Prostate gland (tissue), 2 donors: ENCODE data around the gene SFXN2. TPM values are rescaled to one million over a fixed set of nuclear protein-coding genes. Genes with fewer than 3 reads are reported as not detected.
"Not testable (repeated sequence)": the region's sequence is repeated elsewhere in the genome, so short reads cannot be mapped to it uniquely, and the experiment has no call there.

ENCODE experiments used
- DNase-seq: peaks from one replicate; pipeline ENCODE4 v3.0.0-alpha.2; 2019; ENCODE audit warnings: low spot score
- H3K27ac ChIP-seq, 2 donors: fragments of 200-600 bp; sonication (generic); 2 replicates each; pipeline ENCODE4 v1.5.1; 2017 to 2019
- H3K27me3 ChIP-seq: fragments of 200-600 bp; sonication (generic); replicated peaks from 2 replicates; pipeline ENCODE4 v1.5.1; 2019; ENCODE audit not compliant: insufficient read depth
- H3K36me3 ChIP-seq, 2 donors: fragments of 200-600 bp; sonication (generic); 1 replicate in 1 of 2; 2 replicates in 1 of 2; pipeline versions ENCODE4 v1.5.1 to v1.8.1; 2017 to 2019
- H3K4me1 ChIP-seq: fragments of 200-600 bp; sonication (generic); replicated peaks from 2 replicates; pipeline ENCODE4 v1.5.1; 2019
- H3K4me3 ChIP-seq, 2 donors: fragments of 200-600 bp; sonication (generic); 2 replicates each; pipeline ENCODE4 v1.5.1; 2017 to 2019
- H3K9me3 ChIP-seq: fragments of 200-600 bp; sonication (generic); 2 replicates; pipeline ENCODE4 v1.5.1; 2017
- CTCF ChIP-seq, 4 experiments: fragments of 200-600 bp in 2 of 4; fragments of 450-650 bp in 2 of 4; sonication (generic) in 2 of 4; IDR thresholded peaks; 1 replicate in 3 of 4; 2 replicates in 1 of 4; pipeline ENCODE4 v1.5.1; 2016 to 2019; ENCODE audit warnings: antibody characterized with exemption in 4 of 4, mild to moderate bottlenecking in 2 of 4, moderate library complexity in 2 of 4
- POLR2A ChIP-seq: fragments of 450-650 bp; IDR thresholded peaks from one replicate; pipeline ENCODE4 v1.6.1; 2016; ENCODE audit warnings: antibody characterized with exemption, mild to moderate bottlenecking
- POLR2AphosphoS5 ChIP-seq: sonication (generic); formaldehyde crosslinking; IDR thresholded peaks from one replicate; pipeline ENCODE4 v1.6.1; 2017; ENCODE audit warnings: antibody characterized with exemption
- WGBS: methylation state at CpG from one replicate; pipeline ENCODE4 v1.1.5; 2018; 5-methylcytosine and 5-hydroxymethylcytosine counted together
- intact Hi-C: fragments of 100-400 bp; cut with DNase I; formaldehyde crosslinking; loops from one replicate; pipeline ENCODE4 v1.14.2; 2022
- total RNA-seq, 2 donors: library from RNA; depleted of rRNA; stranded (reverse); fragments of >200 nt; gene quantifications; one replicate each; pipeline ENCODE4 v1.1.0, GENCODE V29; 2016

Gene SFXN2
- total RNA-seq, 2 donors from 2014 or later: 16.4 to 26.6 TPM

GRCh38 chr10:102715880-102716279 lies 1.4 kb downstream of the SFXN2 start:
- Histone ChIP-seq H3K27ac (no peak overlapping the region), H3K4me1 (no peaks in the 10 kb centered on the region), H3K36me3 (no peaks in the 10 kb centered on the region), H3K9me3 (no peaks in the 10 kb centered on the region), H3K27me3 (no peaks in the 10 kb centered on the region), H3K4me3 (no peak overlapping the region)
- WGBS: 89% methylated on average over 1 of the region's 1 CpG
- no peak for DNase-seq
- TF ChIP-seq POLR2AphosphoS5 (no peak), CTCF (IDR thresholded peaks at IDR 0.05) (no peak), POLR2A (no peak)
- intact Hi-C loops: loop anchor here (2.0 kb wide), 1 partner anchor 29 kb away; no protein-coding TSS in a partner anchor

DNA sequence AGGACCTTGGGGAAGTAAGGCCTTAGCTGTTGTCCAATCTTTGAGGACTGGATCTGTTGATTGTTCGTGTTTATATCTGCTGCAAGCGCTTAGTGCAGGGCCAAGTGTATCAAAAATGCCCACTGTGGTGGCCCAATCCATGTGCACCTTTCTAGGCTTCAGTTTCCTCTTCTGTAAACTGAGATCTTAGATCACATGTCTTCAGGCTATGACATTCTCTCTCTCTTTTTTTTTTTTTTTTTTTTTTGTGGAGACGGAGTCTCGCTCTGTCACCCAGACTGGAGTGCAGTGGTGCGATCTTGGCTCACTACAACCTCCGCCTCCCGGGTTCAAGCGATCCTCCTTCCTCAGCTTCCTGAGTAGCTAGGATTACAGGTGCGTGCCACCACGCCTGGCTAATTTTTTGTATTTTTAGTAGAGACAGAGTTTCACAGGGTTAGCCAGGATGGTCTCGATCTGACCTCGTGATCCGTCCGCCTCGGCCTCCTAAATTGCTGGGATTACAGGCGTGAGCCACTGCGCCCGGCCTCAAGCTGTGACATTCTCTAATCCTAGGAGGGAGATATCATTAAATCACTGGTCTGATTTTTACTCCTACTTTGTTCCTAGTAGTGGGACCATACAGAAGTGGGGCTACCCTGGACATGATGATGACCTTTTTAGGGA lies 2.6 kb downstream of the SFXN2 start:
- H3K4me3 ChIP-seq, intact Hi-C loops, H3K9me3 ChIP-seq, H3K36me3 ChIP-seq, DNase-seq, H3K4me1 ChIP-seq, H3K27ac ChIP-seq, H3K27me3 ChIP-seq: not testable (repeated sequence)
- WGBS: 96% methylated on average over 18 of the region's 18 CpGs

DNA sequence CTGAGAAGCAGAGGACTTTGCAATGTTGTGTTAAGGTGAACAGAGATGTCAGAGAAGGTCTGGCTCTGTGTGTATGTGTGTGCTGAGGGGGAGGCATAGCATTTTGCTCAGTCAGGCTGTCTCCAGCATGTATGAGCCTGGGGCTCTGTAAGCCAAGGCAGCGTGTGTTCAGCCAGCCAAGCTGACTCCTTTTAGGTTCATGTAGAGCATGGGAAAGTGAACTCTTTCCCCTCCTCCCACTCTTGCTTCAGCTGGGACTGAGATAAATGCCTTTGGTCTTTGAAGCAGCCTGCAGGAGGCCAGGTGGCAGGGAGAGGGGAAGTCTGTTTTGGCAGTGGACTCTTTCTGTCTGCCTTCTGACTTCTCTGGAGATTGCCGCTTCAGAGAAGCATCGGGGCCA lies 3.8 kb downstream of the SFXN2 start:
- H3K4me1 ChIP-seq: no peaks in the 10 kb centered on the region
- no peaks in the 10 kb centered on the region for H3K9me3 ChIP-seq
- H3K27ac ChIP-seq: no peak overlapping the region
- H3K27me3 ChIP-seq: no peaks in the 10 kb centered on the region
- H3K4me3 ChIP-seq: no peak overlapping the region
- intact Hi-C loops: no loop called here
- no peaks in the 10 kb centered on the region for H3K36me3 ChIP-seq
- WGBS: 28% methylated on average over 3 of the region's 3 CpGs
- TF ChIP-seq POLR2AphosphoS5: no peak
- no peak for TF ChIP-seq CTCF (IDR thresholded peaks at IDR 0.05)
- TF ChIP-seq POLR2A: no peak
- DNase-seq: no peak

GRCh38 chr10:102720337-102720736 lies 5.9 kb downstream of the SFXN2 start:
- H3K4me3 ChIP-seq: no peak overlapping the region
- WGBS: 76% methylated on average over 3 of the region's 3 CpGs
- TF ChIP-seq POLR2AphosphoS5 (no peak), POLR2A (no peak), CTCF (IDR thresholded peaks at IDR 0.05) (no peak)
- no peaks in the 10 kb centered on the region for H3K9me3 ChIP-seq
- intact Hi-C loops: loop anchor here (10.0 kb wide), 2 partner anchors 354 to 524 kb away; partner anchors contain the start of gene RPEL1
- H3K27me3 ChIP-seq: no peaks in the 10 kb centered on the region
- H3K36me3 ChIP-seq: no peaks in the 10 kb centered on the region
- no peak for DNase-seq
- H3K4me1 ChIP-seq: no peaks in the 10 kb centered on the region
- H3K27ac ChIP-seq: no peak overlapping the region

GRCh38 chr10:102720775-102721301 lies 6.4 kb downstream of the SFXN2 start:
- DNase-seq: no peak
- Histone ChIP-seq H3K4me3 (no peak overlapping the region), H3K36me3 (no peaks in the 10 kb centered on the region), H3K27me3 (no peaks in the 10 kb centered on the region), H3K4me1 (no peaks in the 10 kb centered on the region), H3K27ac (no peak overlapping the region), H3K9me3 (no peaks in the 10 kb centered on the region)
- 84% methylated on average over 6 of the region's 6 CpGs for WGBS
- TF ChIP-seq CTCF (IDR thresholded peaks at IDR 0.05) (no peak), POLR2A (no peak), POLR2AphosphoS5 (no peak)
- intact Hi-C loops: loop anchor here (10.0 kb wide), 2 partner anchors 354 to 524 kb away; partner anchors contain the start of gene RPEL1
